DND-41 (cell line): ENCODE results near the gene MALT1.

Source experiments
- ATAC-seq: fragments of 200-7000 bp; cut with Tn5 transposase; 3 replicates; pipeline ENCODE4 v1.9.1; 2021; ENCODE audit warnings: low read depth; ENCODE audit not compliant: insufficient read depth
- DNase-seq: peaks from one replicate; pipeline ENCODE4 v3.0.0-alpha.2; 2020
- H2AFZ ChIP-seq: 2 replicates; pipeline ENCODE4 v1.6.0; 2012; ENCODE audit warnings: low read depth, low read length
- H3K27ac ChIP-seq: 2 replicates; pipeline ENCODE4 v1.5.1; 2012; ENCODE audit warnings: low read length, inconsistent platforms
- H3K27me3 ChIP-seq: fragments of 200-600 bp; sonication (generic); 2 replicates; pipeline ENCODE4 v1.6.0; 2012; ENCODE audit warnings: low read length, mild to moderate bottlenecking, inconsistent platforms; ENCODE audit not compliant: insufficient read depth, poor library complexity
- H3K36me3 ChIP-seq: 2 replicates; pipeline ENCODE4 v1.5.1; 2012; ENCODE audit warnings: low read length, inconsistent platforms; ENCODE audit not compliant: insufficient read depth
- H3K4me1 ChIP-seq: 2 replicates; pipeline ENCODE4 v1.5.1; 2012; ENCODE audit warnings: mild to moderate bottlenecking, low read length; ENCODE audit not compliant: insufficient read depth
- H3K4me2 ChIP-seq: 2 replicates; pipeline ENCODE4 v1.6.0; 2012; ENCODE audit warnings: mild to moderate bottlenecking, moderate library complexity, low read length, inconsistent platforms; ENCODE audit not compliant: insufficient read depth
- H3K4me3 ChIP-seq, 2 experiments: fragments of 200-600 bp in 1 of 2; shearing (Covaris generic) in 1 of 2; 2 replicates each; pipeline ENCODE4 v1.5.1; 2012 to 2016; ENCODE audit warnings: inconsistent platforms in 2 of 2, low read length in 2 of 2, mild to moderate bottlenecking in 2 of 2, low read depth in 1 of 2, moderate library complexity in 1 of 2
- H3K79me2 ChIP-seq: 2 replicates; pipeline ENCODE4 v1.6.0; 2012; ENCODE audit warnings: low read length, inconsistent platforms; ENCODE audit not compliant: insufficient read depth
- H3K9ac ChIP-seq: 2 replicates; pipeline ENCODE4 v1.6.0; 2012; ENCODE audit warnings: low read depth, mild to moderate bottlenecking, inconsistent platforms, low read length, moderate library complexity
- H3K9me3 ChIP-seq: 2 replicates; pipeline ENCODE4 v1.5.1; 2012; ENCODE audit warnings: low read length, moderate library complexity, mild to moderate bottlenecking, inconsistent platforms; ENCODE audit not compliant: insufficient read depth, severe bottlenecking
- H4K20me1 ChIP-seq: 2 replicates; pipeline ENCODE4 v1.6.0; 2012; ENCODE audit warnings: low read length; ENCODE audit not compliant: insufficient read depth
- CTCF ChIP-seq: IDR thresholded peaks from 2 replicates; pipeline ENCODE4 v1.5.1; 2012; ENCODE audit warnings: borderline replicate concordance, low read length, moderate library complexity, mild to moderate bottlenecking; ENCODE audit not compliant: poor library complexity, severe bottlenecking; ENCODE audit errors: extremely low read depth
- EZH2 ChIP-seq: IDR thresholded peaks from 3 replicates; pipeline ENCODE4 v1.6.1; 2012; ENCODE audit warnings: borderline replicate concordance, low read depth, mild to moderate bottlenecking, moderate library complexity, low read length, inconsistent platforms; ENCODE audit not compliant: severe bottlenecking

The MALT1 gene

GRCh38 chr18:58784601-58785137 is 113.4 kb downstream of the MALT1 start:
- TF ChIP-seq EZH2 (no peak), CTCF (no peak)
- H3K9me3 ChIP-seq: no peaks in the 10 kb centered on the region
- H3K4me2 ChIP-seq: no peak overlapping the region
- no peak for ATAC-seq
- H3K4me3 ChIP-seq: no peak overlapping the region
- no peaks in the 10 kb centered on the region for H3K36me3 ChIP-seq
- H3K9ac ChIP-seq: no peak overlapping the region
- H4K20me1 ChIP-seq: peaks cover 4% of the 10 kb centered on the region; the same call in 1 of the 2 replicates
- peaks cover 3% of the 10 kb centered on the region for H3K27me3 ChIP-seq
- no peak for DNase-seq
- no peaks in the 10 kb centered on the region for H3K79me2 ChIP-seq
- H3K27ac ChIP-seq: no peak overlapping the region
- H2AFZ ChIP-seq: no peak overlapping the region
- H3K4me1 ChIP-seq: no peaks in the 10 kb centered on the region

GRCh38 chr18:58785171-58785805 is 114.0 kb downstream of the MALT1 start:
- H3K27me3 ChIP-seq: peaks cover 3% of the 10 kb centered on the region
- H3K79me2 ChIP-seq: no peaks in the 10 kb centered on the region
- H3K27ac ChIP-seq: no peak overlapping the region
- DNase-seq (no peak), ATAC-seq (no peak)
- H2AFZ ChIP-seq: no peak overlapping the region
- no peak overlapping the region for H3K9ac ChIP-seq
- no peak overlapping the region for H3K4me3 ChIP-seq
- no peaks in the 10 kb centered on the region for H3K4me1 ChIP-seq
- peaks cover 4% of the 10 kb centered on the region; the same call in 1 of the 2 replicates for H4K20me1 ChIP-seq
- no peaks in the 10 kb centered on the region for H3K9me3 ChIP-seq
- H3K4me2 ChIP-seq: no peak overlapping the region
- H3K36me3 ChIP-seq: no peaks in the 10 kb centered on the region
- TF ChIP-seq CTCF (no peak), EZH2 (no peak)

GRCh38 chr18:58785870-58786269 is 114.6 kb downstream of the MALT1 start:
- Histone ChIP-seq H2AFZ (no peak overlapping the region), H3K4me3 (no peak overlapping the region), H3K79me2 (no peaks in the 10 kb centered on the region), H3K9ac (no peak overlapping the region), H3K9me3 (no peaks in the 10 kb centered on the region), H3K27me3 (peaks cover 3% of the 10 kb centered on the region), H3K4me2 (no peak overlapping the region), H3K27ac (no peak overlapping the region), H3K4me1 (no peaks in the 10 kb centered on the region), H4K20me1 (peaks cover 4% of the 10 kb centered on the region; the same call in 1 of the 2 replicates), H3K36me3 (no peaks in the 10 kb centered on the region)
- no peak for ATAC-seq
- TF ChIP-seq CTCF: no peak
- TF ChIP-seq EZH2: no peak
- no peak for DNase-seq

- no peaks in the 10 kb centered on the region for H3K9me3 ChIP-seq
- no peak for ATAC-seq
- H3K36me3 ChIP-seq: no peaks in the 10 kb centered on the region
- no peak overlapping the region for H3K4me2 ChIP-seq
- H2AFZ ChIP-seq: no peak overlapping the region
- H3K9ac ChIP-seq: no peak overlapping the region
- H3K4me3 ChIP-seq: no peak overlapping the region
- no peaks in the 10 kb centered on the region for H4K20me1 ChIP-seq
- H3K27ac ChIP-seq: no peak overlapping the region
- peaks cover 3% of the 10 kb centered on the region for H3K27me3 ChIP-seq
- no peaks in the 10 kb centered on the region for H3K4me1 ChIP-seq
- no peak for TF ChIP-seq CTCF
- no peak for TF ChIP-seq EZH2
- no peak for DNase-seq
- no peaks in the 10 kb centered on the region for H3K79me2 ChIP-seq
These were observed 116.4 kb downstream of the MALT1 start for GRCh38 chr18:58787536-58788149.
